HG03135 (cell line): ENCODE measurements around the gene RHBDF1.
A peak's percentile ranks its signal among the peaks of the same experiment; 100 is the strongest.
"Not testable (repeated sequence)": the region's sequence is repeated elsewhere in the genome, so short reads cannot be mapped to it uniquely, and the experiment has no call there.

ENCODE experiments used
- ATAC-seq: cut with Tn5 transposase; IDR thresholded peaks from one replicate; pipeline ENCODE4 v1.9.1; 2021; ENCODE audit warnings: mild to moderate bottlenecking, moderate library complexity; ENCODE audit not compliant: unreplicated experiment

The RHBDF1 gene

GRCh38 chr16:59440-60059, 12.9 kb downstream of the RHBDF1 start:
- ATAC-seq: no peak

- no peak for ATAC-seq
These were observed 13.7 kb downstream of the RHBDF1 start for GRCh38 chr16:58491-59439.

GRCh38 chr16:57711-58110, 14.7 kb downstream of the RHBDF1 start:
- ATAC-seq: no peak

- no peak for ATAC-seq
These were observed 16.1 kb downstream of the RHBDF1 start for GRCh38 chr16:56231-56927.

GRCh38 chr16:55571-56136, 16.8 kb downstream of the RHBDF1 start:
- no peak for ATAC-seq

- ATAC-seq: no peak
These were observed 18.2 kb downstream of the RHBDF1 start for GRCh38 chr16:54237-54581.

GRCh38 chr16:53346-54236, 18.8 kb downstream of the RHBDF1 start, which contains the start of the genes POLR3K and SNRNP25:
POLR3K (minus strand) TSS chr16:53608; CDS start chr16:53586, 22 bp downstream.
SNRNP25 (plus strand) TSS chr16:53828; CDS start chr16:54017, 189 bp downstream.
- ATAC-seq: peak; percentile 92

GRCh38 chr16:50769-51591, 21.5 kb downstream of the RHBDF1 start:
- ATAC-seq: no peak

GRCh38 chr16:47234-47633, 25.2 kb downstream of the RHBDF1 start:
- ATAC-seq: no peak

- ATAC-seq: not testable (repeated sequence)
These were observed 25.9 kb downstream of the RHBDF1 start for GRCh38 chr16:46510-46909.

GRCh38 chr16:45454-45853, 27.0 kb downstream of the RHBDF1 start:
- no peak for ATAC-seq

- no peak for ATAC-seq
These were observed 27.8 kb downstream of the RHBDF1 start for GRCh38 chr16:44655-45054.

- ATAC-seq: no peak
These were observed 29.1 kb downstream of the RHBDF1 start for GRCh38 chr16:43294-43693.

GRCh38 chr16:42691-43090, 29.7 kb downstream of the RHBDF1 start:
- no peak for ATAC-seq

- no peak for ATAC-seq
These were observed 30.4 kb downstream of the RHBDF1 start for GRCh38 chr16:42069-42457.

GRCh38 chr16:41439-42068, 30.9 kb downstream of the RHBDF1 start:
- no peak for ATAC-seq

- peak; percentile 63 for ATAC-seq
These were observed 33.2 kb downstream of the RHBDF1 start for GRCh38 chr16:38941-39892.

GRCh38 chr16:38206-38605, 34.2 kb downstream of the RHBDF1 start:
- ATAC-seq: not testable (repeated sequence)
